GM21390 (cell line): Measurements from ENCODE around the gene HOXC13.

ENCODE experiments used
- ATAC-seq: cut with Tn5 transposase; IDR thresholded peaks from one replicate; pipeline ENCODE4 v1.9.1; 2021; ENCODE audit not compliant: unreplicated experiment

Gene HOXC13

GRCh38 chr12:53937596-53938325, 870 bp upstream of the HOXC13 start:
- ATAC-seq = no peak

DNA sequence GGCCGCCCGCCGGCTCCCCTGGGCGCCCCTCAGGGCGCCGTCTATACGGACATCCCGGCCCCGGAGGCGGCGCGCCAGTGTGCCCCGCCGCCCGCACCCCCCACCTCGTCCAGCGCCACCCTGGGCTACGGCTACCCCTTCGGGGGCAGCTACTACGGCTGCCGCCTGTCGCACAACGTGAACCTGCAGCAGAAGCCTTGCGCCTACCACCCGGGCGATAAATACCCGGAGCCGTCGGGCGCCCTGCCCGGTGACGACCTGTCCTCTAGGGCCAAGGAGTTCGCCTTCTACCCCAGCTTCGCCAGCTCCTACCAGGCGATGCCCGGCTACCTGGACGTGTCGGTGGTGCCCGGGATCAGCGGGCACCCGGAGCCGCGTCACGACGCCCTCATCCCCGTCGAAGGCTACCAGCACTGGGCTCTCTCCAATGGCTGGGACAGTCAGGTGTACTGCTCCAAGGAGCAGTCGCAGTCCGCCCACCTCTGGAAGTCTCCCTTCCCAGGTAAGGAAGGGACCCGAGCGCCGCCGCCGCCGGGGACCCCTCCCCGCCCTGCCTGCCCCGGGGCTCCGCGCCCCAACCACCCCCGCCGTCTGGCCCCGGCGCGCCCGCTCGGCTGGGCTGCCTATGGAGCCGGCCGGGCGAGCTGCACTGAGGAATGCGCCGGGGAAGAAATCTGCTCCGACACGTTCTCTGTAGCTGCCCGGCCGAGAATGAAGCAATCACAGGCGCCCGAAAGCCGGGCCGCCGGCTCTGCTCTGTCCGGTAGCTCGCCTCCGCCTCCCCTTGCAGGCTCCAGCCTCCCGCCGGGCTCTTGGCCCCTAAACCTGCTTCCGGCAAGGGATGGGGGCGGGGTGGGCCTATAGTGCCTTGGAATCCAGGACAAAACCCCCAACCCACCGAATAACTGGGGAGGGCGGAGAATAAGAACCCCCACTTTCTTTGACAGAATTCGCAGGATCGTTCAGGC, 794 bp downstream of the HOXC13 start:
- no peak for ATAC-seq

GRCh38 chr12:53940443-53941014, 1.9 kb downstream of the HOXC13 start:
- ATAC-seq = no peak

DNA sequence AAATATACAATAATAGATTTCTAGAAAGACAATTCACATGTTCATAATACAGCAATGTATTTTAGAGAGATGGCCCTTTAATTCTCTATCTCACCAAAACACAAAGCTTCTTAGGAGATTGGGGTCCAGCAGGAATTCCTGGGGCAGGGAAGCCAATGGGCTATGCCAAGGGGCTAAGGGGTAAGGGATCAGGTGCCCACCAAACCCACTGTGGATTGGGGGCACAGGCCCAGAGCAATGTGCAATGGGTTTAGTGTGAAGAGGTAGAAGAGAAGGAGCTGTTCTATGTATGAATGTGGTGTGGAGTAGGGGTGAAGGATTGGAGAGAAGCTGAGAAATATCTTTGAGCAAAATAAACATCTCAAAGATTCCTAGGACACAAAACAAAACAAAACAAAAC, 2.6 kb downstream of the HOXC13 start:
- ATAC-seq = no peak

DNA sequence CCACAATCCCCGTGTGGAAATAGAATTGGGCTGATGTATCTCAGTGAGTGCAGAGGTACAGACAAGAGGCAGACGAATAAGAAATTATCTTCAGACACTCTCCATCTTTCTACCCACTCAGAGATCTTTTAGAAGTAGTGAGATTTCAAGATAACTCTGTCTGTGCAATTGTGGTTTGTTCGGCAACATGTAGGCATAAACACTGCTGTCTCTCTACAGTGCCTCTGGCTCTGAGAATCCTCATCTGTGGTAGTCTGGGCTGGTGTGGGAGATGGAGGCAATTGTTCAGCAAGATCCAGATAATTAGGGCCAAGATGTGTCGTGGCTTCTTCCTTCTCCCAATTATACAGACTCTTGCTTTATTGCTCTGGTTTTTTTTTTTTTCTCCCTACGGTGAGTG, 3.1 kb downstream of the HOXC13 start:
- no peak for ATAC-seq

GRCh38 chr12:53942467-53942997, 3.9 kb downstream of the HOXC13 start:
- ATAC-seq = no peak

GRCh38 chr12:53944209-53944608, 5.6 kb downstream of the HOXC13 start:
- ATAC-seq = no peak

GRCh38 chr12:53944907-53945847, 6.5 kb downstream of the HOXC13 start:
- no peak for ATAC-seq

GRCh38 chr12:53947743-53948142, 9.1 kb downstream of the HOXC13 start:
- no peak for ATAC-seq

DNA sequence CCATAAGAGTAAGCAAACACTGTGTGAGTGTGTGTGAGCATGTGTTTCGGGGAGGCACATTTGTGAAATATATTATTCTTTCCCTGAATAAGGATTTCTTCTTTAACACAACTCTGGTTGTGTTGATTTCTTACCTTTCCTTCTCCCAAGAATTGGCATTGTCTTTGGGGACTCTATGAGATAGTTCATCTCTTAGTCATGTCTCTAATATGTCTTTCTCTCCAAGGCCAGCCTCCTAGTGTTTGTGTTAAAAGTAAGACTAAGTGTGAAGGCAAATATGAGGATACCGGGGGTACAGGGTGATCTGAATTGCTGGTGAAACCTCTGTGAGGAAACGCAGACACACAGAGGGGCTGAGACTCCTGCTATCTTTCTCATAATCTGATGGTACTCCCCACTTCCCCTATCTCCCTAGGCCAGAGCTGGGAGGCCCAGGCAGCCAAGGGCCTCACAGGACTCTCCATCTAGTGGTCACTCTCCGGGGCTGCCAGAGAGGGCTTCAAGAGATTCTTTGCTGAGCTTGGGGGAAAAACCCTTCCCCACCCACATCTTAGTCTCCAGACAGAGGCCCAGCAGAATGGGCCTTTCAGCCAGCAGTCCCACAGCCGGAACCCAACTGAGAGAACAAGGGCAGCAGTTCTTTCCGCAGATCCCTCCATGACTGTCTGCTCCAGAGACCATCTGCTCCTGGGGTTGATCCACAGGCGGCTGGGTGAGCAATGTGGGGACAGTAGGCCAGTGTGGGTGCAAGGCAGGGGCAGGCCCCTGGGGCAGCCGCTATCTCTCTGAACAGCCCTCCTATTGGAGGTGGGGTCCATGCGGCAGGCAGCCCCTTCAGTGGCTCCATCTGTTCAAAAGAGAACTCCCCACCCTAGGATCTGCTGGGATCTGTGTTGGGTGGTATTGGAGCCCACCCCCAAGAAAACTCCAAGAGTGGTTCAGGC, 10.3 kb downstream of the HOXC13 start:
- no peak for ATAC-seq

GRCh38 chr12:53949631-53950436, 11.2 kb downstream of the HOXC13 start:
- ATAC-seq = no peak

DNA sequence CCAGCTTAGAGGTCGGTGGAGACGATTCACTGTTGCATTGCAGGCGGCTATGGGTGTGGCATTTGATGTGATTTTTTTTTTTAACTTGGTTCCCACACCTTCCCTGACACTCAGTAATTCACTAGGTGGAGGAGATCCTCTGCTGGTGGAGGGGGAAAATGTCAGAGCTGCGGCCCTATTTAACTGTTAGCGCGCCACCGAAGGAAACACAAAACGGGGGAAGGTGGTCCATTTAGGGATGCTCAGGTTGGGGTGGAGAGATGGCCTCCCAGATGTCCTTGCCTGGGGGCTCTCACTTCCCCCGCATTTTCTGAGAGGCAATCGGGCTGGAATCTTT, 11.8 kb downstream of the HOXC13 start:
- ATAC-seq = no peak

GRCh38 chr12:53950789-53951576, 12.4 kb downstream of the HOXC13 start:
- no peak for ATAC-seq

DNA sequence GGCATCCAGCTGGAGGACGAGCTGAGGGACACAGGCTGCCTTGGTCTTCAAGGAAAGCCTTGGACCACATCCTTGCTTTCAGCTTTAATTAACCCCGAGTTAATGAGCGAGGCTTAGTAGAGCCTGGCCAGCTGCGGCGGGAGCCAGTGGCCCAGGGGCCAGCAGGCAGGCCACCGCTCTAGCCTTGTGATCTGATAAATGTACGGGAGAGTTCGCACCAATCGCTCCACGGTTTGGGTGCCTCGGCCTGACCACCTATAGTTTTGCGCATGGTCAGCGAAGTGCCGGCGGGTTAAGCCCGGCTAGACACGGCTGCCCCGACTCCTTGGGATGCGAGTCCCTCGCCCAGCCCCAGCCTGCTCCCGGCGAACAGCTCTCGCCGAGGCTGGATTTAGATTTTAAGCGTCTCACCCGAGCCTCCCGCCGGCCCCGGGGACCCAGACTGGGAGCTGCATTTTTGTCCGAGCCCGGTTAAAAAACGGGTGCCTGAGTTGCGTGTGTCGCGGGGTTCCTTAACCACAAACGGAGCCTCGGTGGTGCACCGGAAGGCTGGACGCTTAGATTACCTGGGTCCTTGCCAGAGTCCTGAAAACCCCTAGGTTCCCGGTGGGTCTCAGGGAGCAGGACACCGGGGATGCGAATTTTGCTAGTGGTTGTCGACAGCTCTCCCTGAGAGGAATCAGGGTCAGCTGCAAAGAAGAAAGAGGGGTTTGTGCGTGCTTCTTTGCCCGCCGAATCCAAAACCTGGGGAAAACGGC, 13.1 kb downstream of the HOXC13 start:
- no peak for ATAC-seq

GRCh38 chr12:53952335-53952694, 13.7 kb downstream of the HOXC13 start:
- ATAC-seq = no peak

DNA sequence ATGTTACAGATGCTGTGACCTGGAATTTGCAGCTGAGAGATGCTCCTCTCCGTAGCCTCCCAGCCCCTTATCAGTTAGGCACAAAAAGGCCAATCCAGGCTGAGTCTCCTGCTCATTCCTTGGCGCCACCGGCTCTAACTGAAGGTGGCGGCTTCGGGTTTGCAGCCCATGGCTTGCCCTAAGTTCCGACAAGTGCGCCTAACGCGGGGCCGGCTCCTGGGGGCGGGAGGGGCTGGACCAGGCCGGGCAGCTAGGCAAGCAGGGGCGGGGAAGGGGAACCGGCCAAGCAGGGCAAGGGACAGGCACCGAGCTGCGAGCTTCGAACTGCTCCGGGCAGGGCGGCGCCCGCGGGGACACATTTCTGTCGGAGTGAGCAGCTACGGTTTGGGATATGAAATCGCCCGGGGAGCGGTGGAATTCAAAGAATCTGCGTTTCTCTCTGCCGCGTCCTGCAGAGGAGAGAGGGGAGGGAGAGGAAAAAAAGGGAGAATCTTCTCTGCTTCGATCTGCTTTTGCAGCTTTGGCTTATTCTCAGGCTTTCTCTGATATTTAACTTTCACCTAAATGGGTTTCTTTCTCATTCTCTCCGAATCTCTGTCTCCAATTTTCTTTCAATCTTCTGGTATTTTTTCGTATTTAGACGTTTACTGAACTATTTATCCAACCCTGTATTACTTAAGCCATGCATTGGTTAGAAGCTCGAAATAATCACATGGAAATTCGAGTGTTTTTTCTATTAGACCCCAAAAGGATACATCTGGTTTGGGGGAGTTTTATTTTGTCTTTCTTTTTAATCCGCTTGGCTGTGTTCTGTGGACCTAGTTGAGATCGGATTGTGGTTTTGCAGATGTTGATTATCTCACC, 14.5 kb downstream of the HOXC13 start:
- ATAC-seq = no peak
